GM19324 (cell line): ENCODE data around the gene CCDC186.

Experiments used
- ATAC-seq: cut with Tn5 transposase; IDR thresholded peaks from one replicate; pipeline ENCODE4 v1.9.1; 2021; ENCODE audit warnings: mild to moderate bottlenecking, moderate library complexity; ENCODE audit not compliant: unreplicated experiment, low FRiP score

CCDC186 gene

GRCh38 chr10:114173921-114174694 is at the start of gene CCDC186:
Gene CCDC186, minus strand, starts transcription at chr10:114174203. Its CDS starts 10,935 bp downstream, at chr10:114163268.
- ATAC-seq = peak; percentile 100

- ATAC-seq = no peak
These were observed 49.1 kb upstream of the CCDC186 start for GRCh38 chr10:114223066-114223465.

- ATAC-seq = no peak
These were observed 47.2 kb upstream of the CCDC186 start for GRCh38 chr10:114221235-114221634.

GRCh38 chr10:114220281-114220680 is 46.3 kb upstream of the CCDC186 start:
- ATAC-seq = no peak

- ATAC-seq = no peak
These were observed 41.0 kb upstream of the CCDC186 start for GRCh38 chr10:114215033-114215432.

GRCh38 chr10:114212153-114212552 is 38.1 kb upstream of the CCDC186 start:
- ATAC-seq = no peak

- no peak for ATAC-seq
These were observed 34.3 kb upstream of the CCDC186 start for GRCh38 chr10:114208351-114208750.

- ATAC-seq = no peak
These were observed 33.3 kb upstream of the CCDC186 start for GRCh38 chr10:114207349-114207748.

- no peak for ATAC-seq
These were observed 32.9 kb upstream of the CCDC186 start for GRCh38 chr10:114206902-114207301.

GRCh38 chr10:114202812-114203211 is 28.8 kb upstream of the CCDC186 start:
- ATAC-seq = no peak

- no peak for ATAC-seq
These were observed 25.2 kb upstream of the CCDC186 start for GRCh38 chr10:114199239-114199638.

GRCh38 chr10:114195079-114195478 is 21.1 kb upstream of the CCDC186 start:
- no peak for ATAC-seq

GRCh38 chr10:114189700-114190099 is 15.7 kb upstream of the CCDC186 start:
- ATAC-seq = no peak

- no peak for ATAC-seq
These were observed 14.9 kb upstream of the CCDC186 start for GRCh38 chr10:114188900-114189299.

GRCh38 chr10:114188001-114188400 is 14.0 kb upstream of the CCDC186 start:
- no peak for ATAC-seq

- no peak for ATAC-seq
These were observed 10.3 kb upstream of the CCDC186 start for GRCh38 chr10:114184276-114184675.

GRCh38 chr10:114183563-114183962 is 9.6 kb upstream of the CCDC186 start:
- ATAC-seq = no peak

- no peak for ATAC-seq
These were observed 8.0 kb upstream of the CCDC186 start for GRCh38 chr10:114181971-114182370.

GRCh38 chr10:114180937-114181336 is 6.9 kb upstream of the CCDC186 start:
- ATAC-seq = no peak

- no peak for ATAC-seq
These were observed 5.7 kb upstream of the CCDC186 start for GRCh38 chr10:114179747-114180146.

- ATAC-seq = no peak
These were observed 5.1 kb upstream of the CCDC186 start, which contains the start of gene TDRD1 for GRCh38 chr10:114179148-114179547. Gene TDRD1, plus strand, starts transcription at chr10:114179353. Its CDS starts 8,479 bp downstream, at chr10:114187832.

- ATAC-seq = no peak
These were observed 2.5 kb upstream of the CCDC186 start for GRCh38 chr10:114176511-114176910.
